Right ventricle myocardium inferior (tissue), 1 donor: ENCODE measurements around the gene GPR142. TPM values are rescaled to one million over a fixed set of nuclear protein-coding genes. Genes with fewer than 3 reads are reported as not detected.
"Not testable (repeated sequence)": the region's sequence is repeated elsewhere in the genome, so short reads cannot be mapped to it uniquely, and the experiment has no call there.

Experiments used
- ATAC-seq: fragments of 200-7000 bp; cut with Tn5 transposase; one replicate; pipeline ENCODE4 v1.9.1; 2020; ENCODE audit warnings: mild to moderate bottlenecking, moderate library complexity
- DNase-seq: peaks from one replicate; pipeline ENCODE4 v3.0.0; 2021; ENCODE audit errors: missing footprints
- intact Hi-C: fragments of 100-400 bp; cut with DNase I; formaldehyde crosslinking; loops from one replicate; pipeline ENCODE4 v1.11.0; 2022
- total RNA-seq: library from RNA; stranded (reverse); fragmentation: NEBNext Ultra II Directional; extraction: Animal tissue kit (Norgen Biotek cat#: 25700); gene quantifications from one replicate; pipeline ENCODE4 v1.2.1, GENCODE V29; 2021
- donor health status: DM: no; HTN: yes; CAD: no; lungs with severe emphysema.

The GPR142 gene
- total RNA-seq, 1 donor from 2014 or later: not detected

DNA sequence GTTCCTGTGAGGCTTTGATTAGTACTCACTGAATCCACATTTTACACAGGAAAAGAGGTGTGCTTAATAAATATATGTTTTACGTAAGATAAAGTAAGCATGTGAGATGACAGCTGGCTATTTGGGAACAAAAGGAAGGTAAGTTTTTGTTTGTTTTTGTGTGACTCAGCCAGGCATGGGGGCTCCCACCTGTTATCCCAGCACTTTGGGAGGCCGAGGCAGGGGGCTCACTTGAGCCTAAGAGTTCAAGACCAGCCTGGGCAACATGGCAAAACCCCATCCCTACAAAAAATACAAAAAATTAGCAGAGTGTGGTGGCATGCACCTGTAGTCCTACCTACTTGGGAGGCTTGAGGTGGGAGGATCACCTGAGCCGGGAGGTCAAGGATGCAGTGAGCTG, 17.9 kb downstream of the GPR142 start:
- ATAC-seq (no peak), DNase-seq (no peak)
- intact Hi-C loops: no loop called here

DNA sequence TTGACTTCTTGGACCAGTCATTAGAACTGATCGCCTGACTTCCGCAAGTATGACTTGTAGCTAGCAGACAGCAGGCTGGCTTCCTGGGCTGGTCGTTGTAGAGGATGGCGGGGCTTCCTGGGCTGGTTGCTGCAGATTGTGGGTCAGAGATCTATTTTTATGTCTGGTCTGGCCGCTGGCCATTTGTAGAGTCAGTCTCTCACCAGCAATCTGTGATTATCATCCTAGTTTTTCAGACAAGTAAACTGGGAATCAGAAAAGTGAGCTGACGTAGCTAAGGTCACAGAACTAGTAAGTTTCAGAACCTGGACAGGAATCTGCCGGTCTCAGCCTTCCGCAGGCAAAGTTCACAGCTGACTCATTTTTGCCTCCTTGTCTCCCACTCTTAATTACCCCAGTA, 19.1 kb downstream of the GPR142 start:
- peak; percentile 54 for ATAC-seq
- intact Hi-C loops: no loop called here

DNA sequence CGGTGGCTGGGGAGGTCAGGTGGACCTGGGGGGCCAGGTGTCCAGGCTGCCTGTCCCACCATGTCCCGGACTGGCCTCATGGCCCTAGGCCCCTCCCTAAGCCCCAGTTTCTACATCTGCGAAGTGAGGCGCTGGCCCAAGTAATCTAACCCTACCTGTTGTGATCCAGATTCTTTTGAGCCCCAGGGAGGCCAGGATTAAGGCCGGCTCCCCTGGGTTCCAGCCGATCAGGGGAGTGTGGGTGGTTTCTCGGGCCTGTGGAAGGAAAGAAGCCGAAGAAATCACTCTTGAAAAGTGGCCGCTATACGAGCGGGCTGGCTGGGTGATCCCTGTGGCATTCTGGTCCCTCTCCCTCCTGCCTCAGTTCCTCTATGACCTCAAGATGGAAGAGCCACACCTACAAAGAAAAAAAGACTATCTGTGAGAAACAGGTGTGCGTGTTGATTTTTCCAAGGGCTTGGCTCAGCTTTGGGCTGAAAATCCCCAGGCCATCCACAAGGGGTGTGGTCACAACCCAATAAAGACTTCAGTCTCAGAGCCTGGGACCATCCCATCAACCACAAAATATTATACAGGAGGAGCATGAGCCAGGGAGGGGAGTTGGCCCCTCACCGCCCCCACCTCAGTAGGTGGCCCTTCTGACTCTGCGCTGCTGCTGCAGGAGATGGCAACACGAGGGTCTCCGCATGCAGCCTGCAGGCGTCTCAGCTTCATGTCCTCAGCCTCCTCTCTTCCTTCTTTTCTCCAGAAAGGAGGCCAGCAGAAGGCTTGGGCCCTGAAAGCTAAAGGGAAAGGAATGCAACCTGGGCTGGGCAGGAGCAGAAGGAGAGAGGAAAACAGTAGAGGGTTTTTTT, 20.3 kb downstream of the GPR142 start:
- DNase-seq (no peak), ATAC-seq (no peak)
- intact Hi-C loops: no loop called here

More for the DNA sequence above, 19.1 kb downstream of the GPR142 start:
- DNase-seq: peak; percentile 72

DNA sequence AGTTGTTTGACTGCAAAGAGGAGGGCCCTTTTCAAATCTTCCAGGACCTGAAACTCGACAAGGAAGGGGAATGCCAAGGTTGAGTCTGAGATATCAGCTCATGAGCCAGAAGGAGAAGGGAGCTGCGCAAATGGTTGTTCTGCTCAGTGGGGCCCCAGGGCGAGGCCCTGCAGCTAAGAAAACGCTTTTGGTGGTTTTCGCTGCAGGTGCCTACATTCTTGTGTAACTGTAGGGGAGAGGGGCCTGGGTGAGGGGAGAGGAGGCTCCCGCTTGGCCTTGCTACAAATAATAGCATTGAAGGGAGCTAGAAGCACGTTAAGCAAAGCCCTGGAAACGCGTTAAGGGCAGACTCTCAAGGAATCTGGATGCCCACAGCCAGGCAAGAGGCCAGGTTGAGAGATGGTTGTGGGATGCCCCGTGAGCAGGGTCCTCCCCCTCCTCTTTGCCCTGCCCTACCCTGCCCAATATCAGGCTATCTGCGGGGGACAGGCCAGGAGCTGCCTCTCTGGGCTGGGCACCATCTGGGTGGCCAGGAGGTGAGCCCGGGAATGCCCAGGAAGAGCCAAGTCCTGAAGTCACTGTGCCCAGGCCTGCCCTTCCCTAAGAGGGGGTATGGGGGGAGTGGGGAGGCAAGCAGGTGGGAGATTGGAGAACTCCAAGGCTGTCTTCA, 21.9 kb downstream of the GPR142 start:
- no peak for ATAC-seq
- intact Hi-C loops: no loop called here

DNA sequence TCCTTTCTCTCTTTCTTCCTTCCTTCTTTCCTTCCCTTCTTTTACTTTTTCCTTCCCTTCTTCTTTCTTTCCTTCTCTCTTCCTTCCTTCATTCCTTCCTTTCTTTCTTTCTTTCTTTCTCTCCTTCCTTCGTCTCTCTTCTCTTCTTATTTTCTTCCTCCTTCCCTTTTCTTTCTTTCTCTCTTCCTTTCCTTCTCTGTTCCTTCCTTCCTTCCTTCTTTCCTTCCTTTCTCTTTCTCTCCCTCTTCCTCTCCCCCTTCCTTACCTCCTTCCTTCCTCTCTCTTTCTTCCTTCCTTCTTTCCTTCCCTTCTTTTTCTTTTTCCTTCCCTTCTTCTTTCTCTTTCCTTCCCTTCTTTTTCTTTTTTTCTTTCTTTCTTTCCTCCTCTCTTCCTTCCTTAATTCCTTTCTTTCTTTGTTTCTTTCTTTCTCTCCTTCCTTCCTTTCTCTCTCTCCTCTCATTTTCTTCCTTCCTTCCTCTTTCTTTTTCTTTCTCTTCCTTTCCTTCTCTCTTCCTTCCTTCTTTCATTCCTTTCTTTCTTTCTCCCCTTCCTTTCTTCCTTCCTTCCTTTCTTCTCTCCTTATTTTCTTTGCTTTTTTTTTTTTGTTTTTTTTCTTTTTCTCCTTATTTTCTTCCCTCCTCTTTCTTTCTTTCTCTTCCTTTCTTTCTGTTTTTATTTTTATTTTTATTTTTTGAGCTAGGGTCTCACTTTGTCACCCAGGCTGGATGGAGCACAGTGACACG, 22.8 kb downstream of the GPR142 start:
- ATAC-seq (no peak), DNase-seq (no peak)
- intact Hi-C loops: no loop called here

More for the DNA sequence above, 21.9 kb downstream of the GPR142 start:
- DNase-seq: no peak

DNA sequence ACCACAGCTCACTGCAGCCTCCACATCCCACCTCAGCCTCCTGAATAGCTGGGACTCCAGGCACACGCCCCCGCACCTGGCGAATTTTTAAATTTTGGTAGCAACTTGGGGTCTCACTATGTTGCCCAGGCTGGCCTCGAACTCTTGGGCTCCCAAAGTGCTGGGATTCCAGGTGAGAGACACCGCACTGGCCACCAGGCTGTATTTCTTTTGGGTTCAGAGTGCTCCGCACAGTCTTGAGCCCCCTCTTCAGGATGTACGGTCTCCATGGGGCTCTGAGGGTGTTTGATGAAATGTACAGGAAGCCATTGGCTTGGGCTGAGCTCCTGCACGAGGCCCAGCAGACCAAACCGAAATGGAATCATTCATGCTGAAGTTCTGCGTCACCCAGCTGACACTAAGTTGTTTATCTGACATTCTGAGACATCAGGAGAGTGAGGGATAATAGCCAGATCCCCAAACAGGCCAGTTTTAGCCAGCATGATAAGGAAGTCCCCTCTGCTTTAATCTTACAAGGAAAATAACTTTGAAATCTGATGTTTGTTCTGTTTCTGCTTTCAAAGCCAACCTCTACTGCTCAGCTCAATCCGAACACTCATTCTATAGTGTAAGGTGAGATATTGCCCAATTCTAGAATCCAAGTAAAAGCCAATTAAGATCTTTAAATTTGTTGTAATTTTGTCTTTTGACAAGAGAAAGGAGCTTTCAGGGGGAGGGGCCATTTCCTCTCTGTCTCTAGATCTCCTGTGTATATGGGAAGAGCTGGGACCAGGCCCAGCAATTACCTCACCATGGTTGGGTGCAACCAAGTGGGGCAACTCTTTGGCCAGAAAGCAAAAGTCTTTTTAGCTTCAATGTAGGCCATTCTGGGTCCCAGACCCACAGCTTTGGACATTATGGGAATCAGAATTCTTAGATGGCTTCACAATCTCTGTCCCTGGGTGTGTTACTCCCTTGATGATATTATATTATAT, 23.7 kb downstream of the GPR142 start:
- ATAC-seq: no peak
- DNase-seq: no peak
- intact Hi-C loops: no loop called here

DNA sequence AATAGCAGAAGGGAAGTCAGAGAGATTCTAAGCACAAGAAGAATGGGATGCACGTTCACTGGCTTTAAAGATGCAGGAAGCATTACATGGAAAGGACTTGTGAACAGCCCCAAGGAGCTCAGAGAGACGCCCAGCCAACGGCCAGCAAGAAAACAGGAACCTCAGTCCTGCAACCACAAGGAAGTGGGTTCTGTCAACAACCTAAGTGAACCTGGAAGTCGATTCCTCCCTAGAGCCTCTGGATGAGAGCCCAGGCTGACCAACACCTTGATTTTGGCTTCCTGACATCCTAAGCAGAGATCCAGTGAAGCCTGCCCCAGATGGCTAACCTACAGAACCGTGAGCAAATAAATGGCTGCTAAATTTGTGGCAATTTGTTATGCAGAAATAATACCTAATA, 24.5 kb downstream of the GPR142 start:
- DNase-seq: no peak
- no peak for ATAC-seq
- intact Hi-C loops: no loop called here

DNA sequence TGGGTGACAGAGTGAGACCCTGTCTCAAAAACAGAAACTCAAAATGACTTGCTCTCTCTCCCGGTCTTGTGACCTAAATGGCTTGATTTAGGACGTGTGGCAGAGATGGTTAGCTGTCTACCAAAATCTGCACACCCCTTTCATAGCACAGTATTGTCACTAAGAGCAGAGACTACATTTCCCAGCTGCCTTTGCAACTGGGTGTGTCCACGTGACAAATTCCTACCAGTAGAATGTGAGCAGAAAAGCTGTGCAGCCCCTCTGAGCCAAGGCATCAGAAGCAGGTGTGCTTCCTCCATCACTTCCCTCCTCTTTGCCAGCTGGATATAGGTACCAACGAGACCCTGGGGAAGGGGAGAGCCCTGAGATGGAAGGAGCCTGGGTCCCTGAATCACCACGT, 25.5 kb downstream of the GPR142 start:
- intact Hi-C loops: no loop called here
- DNase-seq (no peak), ATAC-seq (no peak)

DNA sequence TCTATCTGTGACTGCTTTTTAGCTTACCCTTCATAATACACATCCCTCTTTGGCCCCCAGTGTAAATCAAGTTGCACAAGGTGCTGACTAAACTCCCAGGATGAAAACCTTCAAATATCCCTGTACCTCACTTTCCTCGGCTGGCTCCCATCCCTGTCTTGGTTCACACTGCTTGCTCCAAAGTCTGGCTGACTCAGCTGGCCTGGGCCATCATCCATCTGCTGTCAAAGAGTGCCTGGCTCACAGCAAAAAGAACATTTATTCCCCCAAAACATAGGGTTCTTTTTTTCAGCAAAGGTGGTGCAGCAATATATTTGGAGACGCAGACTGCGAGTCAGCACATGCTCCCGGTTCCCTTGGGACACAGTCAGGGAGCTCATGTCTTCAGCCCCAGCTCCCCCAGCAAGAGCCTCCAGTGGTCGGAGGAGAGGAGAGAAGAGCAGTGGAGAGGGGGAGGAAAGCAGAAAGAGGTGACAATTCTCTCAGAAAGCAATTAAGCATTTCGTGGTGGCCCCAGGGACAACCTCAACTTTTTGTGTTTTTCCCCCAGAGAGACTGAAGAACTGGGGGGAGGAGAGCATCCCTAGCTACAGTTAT, 26.1 kb downstream of the GPR142 start:
- no peak for DNase-seq
- intact Hi-C loops: no loop called here
- no peak for ATAC-seq

DNA sequence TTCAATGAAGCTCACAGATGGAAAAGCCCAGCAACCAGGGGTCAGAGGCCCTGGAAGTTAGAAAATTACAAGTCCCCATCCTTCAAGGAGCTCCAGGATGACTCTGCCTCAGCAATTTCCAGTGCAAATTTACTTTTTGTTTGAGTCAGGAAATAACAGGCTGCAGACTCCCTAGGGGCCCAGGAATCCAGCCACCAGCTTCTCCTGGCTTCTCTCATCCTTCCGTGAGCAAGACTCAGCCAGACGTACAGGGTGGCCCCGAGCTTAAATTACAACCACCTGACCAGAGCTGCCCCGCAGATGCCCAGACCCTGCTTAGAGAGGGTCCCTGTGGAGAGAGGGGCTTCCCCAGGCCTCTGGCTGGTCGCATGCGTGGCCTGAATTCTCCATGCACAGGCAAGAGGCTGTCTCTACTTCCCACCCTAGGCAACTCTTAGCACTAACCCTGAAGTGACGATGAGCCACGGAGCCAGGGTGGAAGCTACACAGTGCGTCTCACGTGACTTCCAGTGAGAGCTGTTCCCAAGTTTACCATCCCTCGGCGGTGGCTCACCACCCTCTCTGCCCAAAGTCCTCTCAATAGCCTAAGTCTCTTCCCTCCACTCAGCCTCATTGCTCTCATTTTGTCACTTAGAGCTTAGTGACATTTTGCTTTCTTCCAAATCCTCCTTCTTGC, 27.1 kb downstream of the GPR142 start:
- ATAC-seq (no peak), DNase-seq (no peak)
- intact Hi-C loops: no loop called here

DNA sequence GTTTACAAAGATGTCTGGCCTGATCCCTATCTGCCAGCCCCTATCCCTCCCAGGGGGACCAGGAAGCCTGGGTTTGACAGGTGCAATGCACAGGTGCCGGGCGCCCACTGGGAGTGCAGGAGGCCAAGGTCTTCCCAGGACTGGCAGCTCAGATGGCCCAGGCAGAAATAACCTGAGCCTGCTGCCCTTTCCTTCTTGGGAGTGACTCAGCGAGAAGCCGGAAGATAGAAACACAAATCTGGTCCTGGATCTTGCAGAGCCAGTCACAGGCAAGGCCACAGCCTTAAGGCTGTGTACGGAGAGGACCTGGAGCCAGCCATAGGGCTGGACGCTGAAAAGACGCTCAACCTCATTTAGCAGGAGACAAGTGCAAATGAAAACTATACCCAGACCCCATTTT, 27.7 kb downstream of the GPR142 start:
- ATAC-seq: no peak
- intact Hi-C loops: no loop called here
- DNase-seq: no peak

DNA sequence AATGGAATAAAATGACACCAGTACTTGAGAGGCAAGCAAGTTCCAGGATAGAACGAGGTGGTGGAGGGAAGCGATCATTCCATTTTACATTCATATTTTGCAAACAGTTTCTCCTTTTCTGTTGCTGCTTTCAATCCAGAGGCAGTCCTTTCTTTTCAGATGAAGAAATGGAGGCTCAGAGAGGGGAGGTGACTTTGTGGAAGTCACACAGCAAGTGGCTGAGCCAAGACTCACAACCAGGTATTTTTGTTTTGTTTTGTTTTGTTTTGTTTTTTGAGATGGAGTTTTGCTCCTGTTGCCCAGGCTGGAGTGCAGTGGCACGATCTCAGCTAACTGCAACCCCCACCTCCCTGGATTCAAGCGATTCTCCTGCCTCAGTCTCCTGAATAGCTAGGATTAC, 29.3 kb downstream of the GPR142 start:
- ATAC-seq: no peak
- intact Hi-C loops: no loop called here

DNA sequence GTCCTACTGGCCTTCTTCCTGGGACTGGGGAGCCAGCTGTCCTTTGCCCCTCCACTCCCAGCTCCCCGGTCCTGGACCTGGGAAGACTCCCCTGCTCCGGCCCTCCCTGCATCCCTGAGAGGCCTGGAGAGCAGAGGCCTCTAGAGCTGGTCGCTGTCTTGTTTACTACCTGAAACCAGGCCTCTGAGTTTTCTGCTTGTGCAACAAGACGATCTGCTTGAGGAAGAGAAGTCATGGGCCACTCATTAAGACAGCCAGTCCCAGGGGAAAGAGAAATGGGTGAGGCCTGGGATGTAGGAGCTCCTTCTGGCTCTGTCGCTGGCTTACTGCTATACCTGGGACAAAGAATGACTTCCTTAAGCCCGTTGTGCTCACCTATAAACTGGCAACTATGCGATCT, 34.7 kb downstream of the GPR142 start:
- intact Hi-C loops: no loop called here
- no peak for ATAC-seq

More for the DNA sequence above, 29.3 kb downstream of the GPR142 start:
- DNase-seq: no peak

DNA sequence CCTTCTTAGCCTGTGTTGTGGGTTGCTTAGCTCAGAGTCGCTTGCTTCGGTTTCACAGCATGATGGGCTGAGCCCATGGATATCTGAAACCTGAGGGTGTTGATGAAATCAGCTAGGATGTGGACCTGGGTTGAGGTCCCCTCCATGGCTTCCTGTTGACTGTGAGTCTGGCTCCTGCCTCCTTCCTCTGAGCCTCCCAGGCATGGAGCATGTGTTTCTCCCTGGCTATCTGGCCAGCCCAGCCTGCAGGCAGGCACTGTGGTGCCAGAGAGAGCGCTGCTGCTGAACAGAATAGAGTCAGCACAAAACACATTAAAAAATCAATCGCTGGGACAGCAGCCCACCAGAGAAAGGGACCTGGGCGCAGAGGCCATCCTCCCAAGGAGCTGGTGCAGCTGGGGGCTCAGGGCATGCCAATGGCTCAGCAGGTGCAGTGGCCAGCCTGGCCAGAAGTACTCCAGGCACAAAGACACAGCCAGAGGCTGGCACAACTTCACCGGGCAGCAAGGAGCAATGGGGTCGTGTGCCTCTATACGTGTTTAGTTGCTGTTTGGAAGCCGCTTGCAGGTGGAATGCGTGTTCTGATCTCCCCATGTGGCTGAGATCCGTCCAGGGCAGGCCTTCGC, 36.3 kb downstream of the GPR142 start:
- intact Hi-C loops: no loop called here
- DNase-seq (no peak), ATAC-seq (no peak)

More for the DNA sequence above, 34.7 kb downstream of the GPR142 start:
- no peak for DNase-seq

DNA sequence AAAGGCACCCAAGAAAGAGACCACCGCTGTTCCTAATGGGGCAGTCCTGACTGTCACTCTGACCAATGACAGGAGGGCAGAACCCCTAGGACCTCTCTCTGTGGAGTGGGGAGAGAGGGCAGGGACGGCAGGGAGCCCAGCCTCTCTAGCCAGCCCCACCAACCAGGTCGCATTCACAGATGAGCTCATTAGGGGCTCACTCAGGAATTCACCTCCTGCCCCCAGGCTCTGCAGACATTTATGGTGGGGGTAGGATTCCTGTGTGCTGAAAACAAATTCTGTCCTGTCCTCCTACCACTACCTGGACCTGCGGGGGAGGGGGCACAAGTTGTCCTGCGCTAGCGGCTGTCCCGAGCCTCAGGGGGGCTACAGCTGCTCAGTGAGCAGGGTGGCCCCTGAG, 36.9 kb downstream of the GPR142 start:
- no peak for ATAC-seq
- intact Hi-C loops: no loop called here
- no peak for DNase-seq

DNA sequence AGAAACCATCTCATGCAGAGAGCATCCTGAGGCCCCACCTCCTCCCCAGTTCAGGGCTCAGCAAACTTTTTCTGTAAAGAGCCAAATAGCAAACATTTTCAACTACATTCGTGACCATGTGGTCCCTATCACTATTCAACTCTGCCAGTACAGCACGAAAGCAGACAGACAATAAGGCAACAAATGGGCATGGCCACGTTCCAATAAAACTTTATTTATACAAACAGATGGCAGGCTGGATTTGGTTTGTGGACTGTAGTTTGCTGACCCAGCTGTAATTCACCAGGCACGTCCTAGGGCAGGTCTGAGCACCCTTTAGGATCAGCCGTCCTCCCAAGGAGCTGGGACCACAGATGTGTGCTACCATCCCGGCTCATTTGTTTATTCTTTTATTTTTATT, 37.5 kb downstream of the GPR142 start:
- intact Hi-C loops: no loop called here
- ATAC-seq (no peak), DNase-seq (no peak)

DNA sequence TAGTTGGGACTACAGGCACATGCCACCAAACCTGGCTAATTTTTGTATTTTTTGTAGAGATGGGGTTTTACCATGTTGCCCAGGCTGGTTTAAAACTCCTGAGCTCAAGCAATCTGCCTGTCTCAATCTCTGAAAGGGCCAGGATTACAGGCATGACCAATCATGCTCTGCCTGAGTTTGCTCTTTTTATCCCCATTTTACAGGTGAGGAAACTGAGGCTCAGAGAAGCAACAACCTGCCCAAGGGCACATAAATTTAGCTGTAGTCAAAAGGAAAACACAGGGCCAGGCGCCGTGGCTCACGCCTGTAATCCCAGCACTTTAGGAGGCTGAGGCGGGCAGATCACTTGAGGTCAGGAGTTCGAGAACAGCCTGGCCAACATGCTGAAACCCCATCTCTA, 38.0 kb downstream of the GPR142 start:
- DNase-seq, ATAC-seq, intact Hi-C loops: not testable (repeated sequence)
